K562 (cell line): ENCODE data around the gene MRPS35. TPM values are rescaled to one million over a fixed set of nuclear protein-coding genes. Genes with fewer than 3 reads are reported as not detected.

Experiments
- CREBBP ChIP-seq: IDR thresholded peaks from one replicate; pipeline ENCODE4 v1.6.1; 2012; ENCODE audit warnings: low read depth, mild to moderate bottlenecking, control low read depth, inconsistent platforms, low read length
- ESRRA ChIP-seq: fragments of 450-650 bp; IDR thresholded peaks from 2 replicates; pipeline ENCODE4 v1.6.1; 2014; ENCODE audit warnings: low read depth, mild to moderate bottlenecking, moderate library complexity, borderline replicate concordance
- HDAC1 ChIP-seq, 2 experiments: fragments of 450-650 bp; IDR thresholded peaks; 2 replicates each; pipeline ENCODE4 v1.6.1; 2016 to 2017; ENCODE audit warnings: inconsistent platforms in 1 of 2, mild to moderate bottlenecking in 1 of 2, moderate library complexity in 1 of 2
- NCOA4 ChIP-seq: fragments of 450-650 bp; IDR thresholded peaks from 2 replicates; pipeline ENCODE4 v1.6.1; 2018; ENCODE audit warnings: mild to moderate bottlenecking; ENCODE audit not compliant: partially characterized antibody
- NEUROD1 ChIP-seq: fragments of 150-350 bp; IDR thresholded peaks from 2 replicates; pipeline ENCODE4 v1.6.1; 2014; ENCODE audit warnings: borderline replicate concordance, low read length, low read depth; ENCODE audit not compliant: partially characterized antibody
- PHF8 ChIP-seq: fragments of 200-600 bp; sonication (generic); IDR thresholded peaks from 2 replicates; pipeline ENCODE4 v1.6.1; 2012; ENCODE audit warnings: mixed run types, mild to moderate bottlenecking, inconsistent platforms, low read length, moderate library complexity, borderline replicate concordance
- PML ChIP-seq: IDR thresholded peaks from 2 replicates; pipeline ENCODE4 v1.6.1; 2012; ENCODE audit warnings: low read length, inconsistent platforms
- PTRF ChIP-seq: fragments of 450-650 bp; IDR thresholded peaks from 2 replicates; pipeline ENCODE4 v1.6.1; 2016; ENCODE audit warnings: mild to moderate bottlenecking, missing genetic modification characterization, missing compliant biosample characterization
- RFX1 ChIP-seq: fragments of 450-650 bp; IDR thresholded peaks from 2 replicates; pipeline ENCODE4 v1.6.1; 2016; ENCODE audit warnings: mild to moderate bottlenecking, moderate library complexity
- XRCC4 ChIP-seq: IDR thresholded peaks from one replicate; pipeline ENCODE4 v1.6.1; 2011; ENCODE audit not compliant: insufficient read depth, insufficient read length; ENCODE audit errors: extremely low read depth
- ZBTB43 ChIP-seq: sonication (generic); formaldehyde crosslinking; IDR thresholded peaks from 2 replicates; pipeline ENCODE4 v1.8.0; 2023; ENCODE audit warnings: mild to moderate bottlenecking, missing genetic modification reagents
- ZNF143 ChIP-seq: sonication (generic); formaldehyde crosslinking; IDR thresholded peaks from 2 replicates; pipeline ENCODE4 v1.9.0; 2022; ENCODE audit warnings: mild to moderate bottlenecking, missing genetic modification reagents
- ZNF23 ChIP-seq: fragments of 250-450 bp; sonication (Bioruptor Pico); IDR thresholded peaks from 2 replicates; pipeline ENCODE4 v1.4.0; 2020; ENCODE audit warnings: mild to moderate bottlenecking
- ZNF253 ChIP-seq: fragments of 250-450 bp; sonication (Bioruptor Pico); conservative IDR thresholded peaks from 2 replicates; pipeline ENCODE4 v1.6.1; 2021; ENCODE audit warnings: mild to moderate bottlenecking
- ZNF408 ChIP-seq: fragments of 250-450 bp; sonication (Bioruptor Pico); IDR thresholded peaks from 2 replicates; pipeline ENCODE4 v1.4.0; 2020; ENCODE audit warnings: low read depth, mild to moderate bottlenecking, moderate library complexity
- ZNF561 ChIP-seq: fragments of 450-650 bp; formaldehyde crosslinking; conservative IDR thresholded peaks from 2 replicates; pipeline ENCODE4 v1.4.0; 2020; ENCODE audit warnings: mild to moderate bottlenecking, moderate library complexity
- polyA plus RNA-seq, 8 experiments: library from polyadenylated mRNA; depleted of rRNA in 4 of 8; stranded (reverse) in 5 of 8; unstranded in 3 of 8; fragments of >200 nt; fragmentation: Nextera tagmentation in 2 of 8; fragmentation: Illumina TruSeq in 1 of 8; extraction: Ambion mirVana in 2 of 8; extraction: Trizol in 1 of 8; gene quantifications; 2 replicates each; pipeline versions ENCODE4 v1.2.1 to v1.2.3, GENCODE V29; 2011 to 2014; ENCODE audit warnings: inconsistent platforms in 1 of 8, missing spikeins in 1 of 8
- total RNA-seq, 7 experiments: library from RNA; depleted of rRNA in 6 of 7; stranded (reverse); fragments of >200 nt in 6 of 7; fragmentation: Illumina TruSeq in 2 of 7; extraction: Trizol in 2 of 7; gene quantifications; 2 replicates each; pipeline versions ENCODE4 v1.2.1 to v1.2.3, GENCODE V29; 2011 to 2021; ENCODE audit warnings: low replicate concordance in 1 of 7
- TF ChIP-seq, protein P1 (sequence below): sonication (generic); formaldehyde crosslinking; IDR thresholded peaks from 2 replicates; pipeline ENCODE4 v1.8.0; 2022; ENCODE audit warnings: missing genetic modification reagents, mild to moderate bottlenecking, borderline replicate concordance
- TF ChIP-seq, protein P2 (sequence below): fragments of 150-350 bp; IDR thresholded peaks from 2 replicates; pipeline ENCODE4 v1.6.1; 2014; ENCODE audit warnings: low read depth, mild to moderate bottlenecking, low read length, borderline replicate concordance
- TF ChIP-seq, protein P3 (sequence below): fragments of 250-450 bp; sonication (Bioruptor Pico); IDR thresholded peaks from 2 replicates; pipeline ENCODE4 v1.5.1; 2021; ENCODE audit warnings: mild to moderate bottlenecking

The MRPS35 gene
- total and polyA plus RNA-seq, 9 of the 15 experiments (the other 6 are each of a cell fraction or from before 2014, with no cell fraction given), result 79.0 to 183 (median 114) TPM

- TF ChIP-seq, protein P1, sequence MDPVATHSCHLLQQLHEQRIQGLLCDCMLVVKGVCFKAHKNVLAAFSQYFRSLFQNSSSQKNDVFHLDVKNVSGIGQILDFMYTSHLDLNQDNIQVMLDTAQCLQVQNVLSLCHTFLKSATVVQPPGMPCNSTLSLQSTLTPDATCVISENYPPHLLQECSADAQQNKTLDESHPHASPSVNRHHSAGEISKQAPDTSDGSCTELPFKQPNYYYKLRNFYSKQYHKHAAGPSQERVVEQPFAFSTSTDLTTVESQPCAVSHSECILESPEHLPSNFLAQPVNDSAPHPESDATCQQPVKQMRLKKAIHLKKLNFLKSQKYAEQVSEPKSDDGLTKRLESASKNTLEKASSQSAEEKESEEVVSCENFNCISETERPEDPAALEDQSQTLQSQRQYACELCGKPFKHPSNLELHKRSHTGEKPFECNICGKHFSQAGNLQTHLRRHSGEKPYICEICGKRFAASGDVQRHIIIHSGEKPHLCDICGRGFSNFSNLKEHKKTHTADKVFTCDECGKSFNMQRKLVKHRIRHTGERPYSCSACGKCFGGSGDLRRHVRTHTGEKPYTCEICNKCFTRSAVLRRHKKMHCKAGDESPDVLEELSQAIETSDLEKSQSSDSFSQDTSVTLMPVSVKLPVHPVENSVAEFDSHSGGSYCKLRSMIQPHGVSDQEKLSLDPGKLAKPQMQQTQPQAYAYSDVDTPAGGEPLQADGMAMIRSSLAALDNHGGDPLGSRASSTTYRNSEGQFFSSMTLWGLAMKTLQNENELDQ, result no peak
- 0 out of 4 replicates have a peak, but pooled peaks of 1 of the 2 experiments have one; percentile 24 for TF ChIP-seq HDAC1 (IDR thresholded peaks at IDR 0.05)
- no peak for TF ChIP-seq ZNF253 (CRISPR knock-in tag)
- no peak for TF ChIP-seq ZBTB43
- TF ChIP-seq ZNF561 (CRISPR knock-in tag), result no peak
- TF ChIP-seq ZNF23 (CRISPR knock-in tag), result no peak
- no peak for TF ChIP-seq CREBBP
- TF ChIP-seq NCOA4, result no peak
- no peak for TF ChIP-seq ZNF143
- no peak for TF ChIP-seq PTRF
- TF ChIP-seq PML, result no peak
- TF ChIP-seq NEUROD1, result no peak
- TF ChIP-seq, protein P2, sequence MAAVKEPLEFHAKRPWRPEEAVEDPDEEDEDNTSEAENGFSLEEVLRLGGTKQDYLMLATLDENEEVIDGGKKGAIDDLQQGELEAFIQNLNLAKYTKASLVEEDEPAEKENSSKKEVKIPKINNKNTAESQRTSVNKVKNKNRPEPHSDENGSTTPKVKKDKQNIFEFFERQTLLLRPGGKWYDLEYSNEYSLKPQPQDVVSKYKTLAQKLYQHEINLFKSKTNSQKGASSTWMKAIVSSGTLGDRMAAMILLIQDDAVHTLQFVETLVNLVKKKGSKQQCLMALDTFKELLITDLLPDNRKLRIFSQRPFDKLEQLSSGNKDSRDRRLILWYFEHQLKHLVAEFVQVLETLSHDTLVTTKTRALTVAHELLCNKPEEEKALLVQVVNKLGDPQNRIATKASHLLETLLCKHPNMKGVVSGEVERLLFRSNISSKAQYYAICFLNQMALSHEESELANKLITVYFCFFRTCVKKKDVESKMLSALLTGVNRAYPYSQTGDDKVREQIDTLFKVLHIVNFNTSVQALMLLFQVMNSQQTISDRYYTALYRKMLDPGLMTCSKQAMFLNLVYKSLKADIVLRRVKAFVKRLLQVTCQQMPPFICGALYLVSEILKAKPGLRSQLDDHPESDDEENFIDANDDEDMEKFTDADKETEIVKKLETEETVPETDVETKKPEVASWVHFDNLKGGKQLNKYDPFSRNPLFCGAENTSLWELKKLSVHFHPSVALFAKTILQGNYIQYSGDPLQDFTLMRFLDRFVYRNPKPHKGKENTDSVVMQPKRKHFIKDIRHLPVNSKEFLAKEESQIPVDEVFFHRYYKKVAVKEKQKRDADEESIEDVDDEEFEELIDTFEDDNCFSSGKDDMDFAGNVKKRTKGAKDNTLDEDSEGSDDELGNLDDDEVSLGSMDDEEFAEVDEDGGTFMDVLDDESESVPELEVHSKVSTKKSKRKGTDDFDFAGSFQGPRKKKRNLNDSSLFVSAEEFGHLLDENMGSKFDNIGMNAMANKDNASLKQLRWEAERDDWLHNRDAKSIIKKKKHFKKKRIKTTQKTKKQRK, result no peak
- no peak for TF ChIP-seq XRCC4
- TF ChIP-seq RFX1, result no peak
- TF ChIP-seq ZNF408 (CRISPR knock-in tag), result no peak
- TF ChIP-seq, protein P3, sequence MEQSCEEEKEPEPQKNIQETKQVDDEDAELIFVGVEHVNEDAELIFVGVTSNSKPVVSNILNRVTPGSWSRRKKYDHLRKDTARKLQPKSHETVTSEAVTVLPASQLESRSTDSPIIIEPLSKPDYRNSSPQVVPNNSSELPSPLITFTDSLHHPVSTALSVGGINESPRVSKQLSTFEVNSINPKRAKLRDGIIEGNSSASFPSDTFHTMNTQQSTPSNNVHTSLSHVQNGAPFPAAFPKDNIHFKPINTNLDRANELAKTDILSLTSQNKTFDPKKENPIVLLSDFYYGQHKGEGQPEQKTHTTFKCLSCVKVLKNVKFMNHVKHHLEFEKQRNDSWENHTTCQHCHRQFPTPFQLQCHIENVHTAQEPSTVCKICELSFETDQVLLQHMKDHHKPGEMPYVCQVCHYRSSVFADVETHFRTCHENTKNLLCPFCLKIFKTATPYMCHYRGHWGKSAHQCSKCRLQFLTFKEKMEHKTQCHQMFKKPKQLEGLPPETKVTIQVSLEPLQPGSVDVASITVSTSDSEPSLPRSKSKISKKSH (CRISPR knock-in tag), result no peak
- TF ChIP-seq ESRRA, result no peak
- no peak for TF ChIP-seq PHF8
These were observed 40.9 kb downstream of the MRPS35 start (continued) for GRCh38 chr12:27751386-27752047.
